GM21381 (cell line): Measurements from ENCODE around the gene YY1AP1.
"Not testable (repeated sequence)": the region's sequence is repeated elsewhere in the genome, so short reads cannot be mapped to it uniquely, and the experiment has no call there.

Experiments
- ATAC-seq: cut with Tn5 transposase; IDR thresholded peaks from one replicate; pipeline ENCODE4 v1.9.1; 2021; ENCODE audit warnings: mild to moderate bottlenecking, moderate library complexity; ENCODE audit not compliant: unreplicated experiment

Gene YY1AP1

DNA sequence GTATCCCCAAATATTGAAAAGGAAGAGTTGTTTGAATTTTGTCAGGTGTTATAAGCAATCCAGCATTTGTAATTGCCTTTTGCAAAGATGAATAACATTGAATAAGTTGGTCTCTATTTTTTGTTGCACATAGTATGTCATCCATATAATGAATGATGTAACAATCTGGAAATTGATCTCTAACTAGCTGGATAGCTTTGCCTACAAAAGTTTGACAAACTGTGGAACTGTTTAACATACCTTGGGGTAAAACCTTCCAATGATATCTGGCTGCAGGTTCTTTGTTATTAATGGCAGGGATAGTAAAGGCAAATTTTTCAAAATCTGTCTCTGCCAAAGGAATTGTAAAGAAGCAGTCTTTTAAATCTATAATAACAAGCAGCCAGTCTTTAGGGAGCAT lies 8.0 kb upstream of the YY1AP1 start:
- ATAC-seq = no peak

- ATAC-seq = no peak
Observed at GRCh38 chr1:155695608-155696007, 7.0 kb upstream of the YY1AP1 start.

- ATAC-seq = no peak
Observed at GRCh38 chr1:155695072-155695471, 6.5 kb upstream of the YY1AP1 start.

DNA sequence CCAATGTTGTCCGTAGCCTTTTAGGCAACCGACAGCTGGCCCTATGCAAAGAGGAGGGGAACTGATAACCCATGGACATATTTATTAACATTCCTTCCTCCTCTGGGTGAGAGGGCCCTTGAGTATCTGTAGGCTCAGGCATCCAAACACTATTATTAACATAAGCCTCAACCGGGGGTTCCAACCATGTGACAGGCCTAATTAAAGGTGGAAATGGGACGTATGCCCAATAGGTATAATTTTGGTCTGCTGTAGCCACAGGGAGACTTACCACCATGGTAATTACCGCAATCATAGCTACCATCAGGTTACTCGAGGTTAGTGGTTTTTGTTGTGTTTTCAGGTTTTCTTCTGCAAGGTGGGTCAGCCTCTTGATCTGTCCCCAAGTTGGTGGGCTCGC lies 5.6 kb upstream of the YY1AP1 start:
- no peak for ATAC-seq

DNA sequence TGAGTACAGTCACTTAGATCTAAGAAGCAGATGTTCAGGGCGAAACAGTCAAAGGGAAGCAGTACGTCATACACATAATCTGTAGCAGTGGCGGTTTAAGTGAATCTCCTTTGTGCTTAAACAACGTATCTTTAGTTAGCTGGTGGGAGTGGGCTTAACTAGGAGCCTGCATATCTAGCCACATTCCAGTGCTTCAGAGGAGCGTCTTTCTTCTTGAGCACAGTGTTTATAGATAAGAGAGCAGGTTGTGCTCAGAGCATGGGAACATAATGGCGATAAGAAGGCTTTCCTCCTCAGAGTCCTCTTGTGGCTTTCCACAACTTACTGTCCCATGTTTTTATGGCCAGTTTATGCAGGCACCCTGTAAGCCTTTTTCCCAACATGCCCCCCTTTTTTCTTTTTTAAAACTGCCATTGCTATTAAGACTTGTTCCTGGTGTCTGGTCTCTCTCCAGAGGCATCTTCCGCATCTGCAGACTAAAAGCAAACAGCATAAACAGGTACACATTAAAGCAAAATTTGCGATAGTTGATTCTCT lies 3.5 kb upstream of the YY1AP1 start:
- ATAC-seq = no peak

DNA sequence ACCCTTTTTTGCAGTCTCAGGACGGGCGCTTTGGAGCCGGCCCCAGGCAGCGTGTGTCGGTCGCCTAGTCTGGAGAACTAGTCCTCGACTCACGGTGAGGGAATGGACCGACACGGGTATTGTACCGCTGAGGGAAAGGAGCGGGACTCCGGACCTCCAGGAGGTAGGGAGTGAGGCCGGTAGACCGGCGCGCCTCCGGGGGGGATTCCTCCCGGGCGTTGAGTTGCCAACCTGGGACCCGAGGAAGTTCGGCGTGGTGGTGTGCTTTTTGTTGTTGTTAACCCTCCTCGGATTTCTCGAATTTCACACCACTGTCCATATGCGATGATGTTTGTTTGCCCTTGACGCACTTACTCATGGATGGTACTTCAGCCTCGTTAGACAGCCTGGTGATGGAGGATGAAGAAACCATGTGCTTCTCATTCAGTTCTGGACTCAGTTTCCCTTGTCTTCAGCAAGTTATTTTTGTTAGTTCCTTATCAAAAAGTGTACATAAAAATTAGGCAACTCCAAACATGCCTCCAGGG lies 570 bp upstream of the YY1AP1 start, which contains the start of gene DAP3:
Gene DAP3 (plus strand): TSS at position 11 of the 527 bp plus-strand sequence. CDS start 20,689 bp downstream, outside the sequence.
- ATAC-seq = not testable (repeated sequence)

GRCh38 chr1:155687705-155688323 lies 760 bp downstream of the YY1AP1 start:
- peak; percentile 11 for ATAC-seq

DNA sequence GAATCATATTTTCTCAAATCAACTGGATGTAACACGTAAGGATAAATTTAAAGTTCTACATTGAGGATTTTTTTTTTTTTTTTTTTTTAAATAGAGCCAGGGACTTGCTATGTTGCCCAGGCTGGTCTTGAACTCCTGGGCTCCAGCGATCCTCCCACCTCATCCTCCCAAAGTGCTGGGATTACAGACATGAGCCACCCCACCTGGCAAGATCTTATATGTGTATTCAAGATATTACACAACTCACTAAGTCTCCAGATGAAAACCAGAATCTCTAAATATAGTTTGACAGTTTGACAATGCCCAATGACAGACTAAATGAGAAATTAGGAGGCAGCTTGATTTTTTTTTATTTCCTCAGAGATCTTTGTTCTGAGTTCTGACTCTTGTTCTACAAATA lies 6.8 kb downstream of the YY1AP1 start:
- no peak for ATAC-seq

DNA sequence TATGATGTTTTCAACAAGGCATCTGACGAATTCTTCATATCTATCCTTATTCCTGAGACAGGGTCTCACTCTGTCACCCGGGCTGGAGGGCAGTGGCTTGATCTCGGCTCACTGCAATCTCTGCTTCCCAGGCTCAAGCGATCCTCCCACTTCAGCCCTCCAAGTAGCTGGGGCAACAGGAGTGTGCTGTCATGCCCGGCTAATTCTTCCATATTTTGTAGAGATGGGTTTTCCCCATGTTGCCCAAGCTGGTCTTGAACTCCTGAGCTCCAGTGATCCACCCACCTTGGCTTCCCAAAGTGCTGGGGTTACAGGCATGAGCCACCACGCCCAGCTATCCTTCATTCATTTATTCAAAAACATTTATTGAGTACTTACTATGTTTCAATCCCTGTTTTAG lies 8.0 kb downstream of the YY1AP1 start:
- no peak for ATAC-seq

- not testable (repeated sequence) for ATAC-seq
Observed at GRCh38 chr1:155678992-155679391, 9.6 kb downstream of the YY1AP1 start.

- no peak for ATAC-seq
Observed at GRCh38 chr1:155678027-155678426, 10.5 kb downstream of the YY1AP1 start.

- ATAC-seq = no peak
Observed at GRCh38 chr1:155673003-155673402, 15.6 kb downstream of the YY1AP1 start.

- ATAC-seq = no peak
Observed at GRCh38 chr1:155671750-155672149, 16.8 kb downstream of the YY1AP1 start.

DNA sequence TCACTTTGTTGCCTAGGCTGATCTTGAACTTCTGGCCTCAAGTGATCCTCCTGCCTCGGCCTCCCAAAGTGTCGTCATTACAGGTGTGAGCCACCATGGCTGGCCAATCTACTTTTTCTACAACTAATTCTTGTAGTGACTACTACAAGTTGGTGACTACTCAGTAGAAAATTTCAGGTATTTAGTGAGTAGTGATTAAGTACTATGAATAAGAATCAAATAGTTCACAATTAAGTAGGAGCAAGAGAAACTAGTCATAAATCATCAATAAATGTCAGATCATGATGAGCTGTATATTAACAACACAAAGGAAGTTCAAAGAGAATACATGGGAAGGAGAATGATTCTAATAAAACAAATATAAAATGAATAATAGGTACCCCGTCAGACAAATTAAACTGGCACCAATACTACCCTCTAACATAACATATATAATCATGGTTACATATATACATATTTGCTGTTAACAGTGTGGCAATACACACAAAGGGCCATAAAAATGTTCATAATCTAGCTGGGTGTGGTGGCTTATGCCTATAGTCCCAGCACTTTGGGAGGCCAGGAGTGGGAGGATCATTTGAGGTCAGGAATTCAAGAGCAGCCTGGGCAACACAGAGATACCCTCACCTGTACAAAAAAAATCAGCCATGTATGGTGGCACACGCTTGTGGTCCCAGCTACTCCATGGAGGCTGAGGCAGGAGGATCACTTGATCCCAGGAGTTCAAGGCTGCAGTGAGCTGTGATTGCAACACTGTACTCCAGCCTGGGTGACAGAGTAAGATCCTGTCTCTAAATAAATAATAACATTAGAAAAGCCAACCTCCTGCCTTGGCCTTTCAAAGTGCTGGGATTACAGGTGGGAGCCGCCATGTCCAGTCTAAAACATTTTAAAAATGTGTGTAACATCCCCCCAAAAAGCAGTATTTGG lies 19.1 kb downstream of the YY1AP1 start:
- no peak for ATAC-seq

GRCh38 chr1:155661239-155661638 lies 27.3 kb downstream of the YY1AP1 start:
- ATAC-seq = not testable (repeated sequence)

- no peak for ATAC-seq
Observed at GRCh38 chr1:155657463-155657862, 31.1 kb downstream of the YY1AP1 start.

GRCh38 chr1:155652951-155653350 lies 35.6 kb downstream of the YY1AP1 start:
- no peak for ATAC-seq

- no peak for ATAC-seq
Observed at GRCh38 chr1:155651861-155652661, 36.5 kb downstream of the YY1AP1 start.

DNA sequence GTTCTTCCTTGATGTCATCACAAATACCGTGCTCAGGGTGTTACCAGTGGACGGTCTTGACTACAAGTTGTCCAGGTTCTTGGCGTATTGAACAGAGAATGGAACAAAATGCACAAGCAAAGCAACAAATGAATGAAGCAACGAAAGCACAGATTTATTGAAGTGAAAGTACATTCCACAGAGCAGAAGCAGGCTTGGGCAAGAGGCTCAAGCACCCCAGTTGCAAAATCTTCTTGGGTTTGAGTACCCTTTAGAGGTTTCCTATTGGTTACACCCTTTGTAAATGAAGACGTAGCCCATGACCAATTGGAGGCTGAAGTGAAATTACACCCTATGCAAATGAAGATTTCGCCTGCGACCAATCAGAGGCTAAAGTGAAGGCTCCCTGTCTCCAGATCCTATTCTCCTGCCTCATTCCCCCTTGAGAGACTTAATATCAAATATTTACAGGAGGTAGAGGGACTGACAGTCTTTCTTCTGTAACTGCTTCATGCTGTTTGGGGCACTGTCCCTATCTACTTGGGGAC lies 38.3 kb downstream of the YY1AP1 start:
- no peak for ATAC-seq

- no peak for ATAC-seq
Observed at GRCh38 chr1:155649676-155650075, 38.9 kb downstream of the YY1AP1 start.
